ENCODE results near the gene CIDEC. TPM values are rescaled to one million over a fixed set of nuclear protein-coding genes. Genes with fewer than 3 reads are reported as not detected.
A peak's percentile ranks its signal among the peaks of the same experiment; 100 is the strongest.
"Not testable (repeated sequence)": the region's sequence is repeated elsewhere in the genome, so short reads cannot be mapped to it uniquely, and the experiment has no call there.

The CIDEC gene
- total RNA-seq, 1 donor from 2014 or later = not detected

- not testable (repeated sequence) for ATAC-seq
These were observed 8.0 kb downstream of the CIDEC start for GRCh38 chr3:9872067-9872466.

- ATAC-seq = no peak
These were observed 9.1 kb downstream of the CIDEC start for GRCh38 chr3:9870978-9871377.

GRCh38 chr3:9869955-9870354 is 10.1 kb downstream of the CIDEC start:
- ATAC-seq = no peak

- ATAC-seq = no peak
These were observed 12.9 kb downstream of the CIDEC start for GRCh38 chr3:9867106-9867505.

- no peak for ATAC-seq
These were observed 13.4 kb downstream of the CIDEC start for GRCh38 chr3:9866639-9867038.

GRCh38 chr3:9865125-9865637 is 14.9 kb downstream of the CIDEC start:
- not testable (repeated sequence) for ATAC-seq

GRCh38 chr3:9864200-9864927 is 15.7 kb downstream of the CIDEC start:
- ATAC-seq = no peak

GRCh38 chr3:9863058-9863772 is 16.8 kb downstream of the CIDEC start:
- peak; percentile 13 for ATAC-seq

GRCh38 chr3:9862391-9863057 is 17.5 kb downstream of the CIDEC start:
- peak; percentile 65 for ATAC-seq

GRCh38 chr3:9861626-9862130 is 18.4 kb downstream of the CIDEC start:
- no peak for ATAC-seq

- no peak for ATAC-seq
These were observed 18.9 kb downstream of the CIDEC start for GRCh38 chr3:9861201-9861600.

GRCh38 chr3:9859530-9860025 is 20.5 kb downstream of the CIDEC start:
- ATAC-seq = no peak

- no peak for ATAC-seq
These were observed 24.5 kb downstream of the CIDEC start for GRCh38 chr3:9855594-9855993.

- ATAC-seq = not testable (repeated sequence)
These were observed 25.6 kb downstream of the CIDEC start for GRCh38 chr3:9854291-9854940.

GRCh38 chr3:9852528-9852927 is 27.5 kb downstream of the CIDEC start:
- no peak for ATAC-seq

GRCh38 chr3:9851926-9852325 is 28.1 kb downstream of the CIDEC start:
- ATAC-seq = not testable (repeated sequence)

GRCh38 chr3:9851383-9851782 is 28.7 kb downstream of the CIDEC start:
- ATAC-seq = not testable (repeated sequence)

GRCh38 chr3:9848860-9849259 is 31.2 kb downstream of the CIDEC start:
- ATAC-seq = not testable (repeated sequence)

- not testable (repeated sequence) for ATAC-seq
These were observed 32.2 kb downstream of the CIDEC start for GRCh38 chr3:9847870-9848269.

GRCh38 chr3:9846931-9847488 is 33.0 kb downstream of the CIDEC start:
- ATAC-seq = no peak

- ATAC-seq = no peak
These were observed 33.8 kb downstream of the CIDEC start for GRCh38 chr3:9846231-9846630.
